AG04449 (cell line): ENCODE data around the gene CDC16.

Source experiments
- CTCF ChIA-PET: fragments of 350-600 bp; formaldehyde crosslinking; extraction: SDS; loops from one replicate; lab custom pipeline; 2021; ENCODE audit warnings: antibody characterized with exemption; lab: Yijun Ruan, JAX
- POLR2A ChIA-PET: fragments of 400-600, 350-600 bp; formaldehyde crosslinking; extraction: SDS; loops from one replicate; lab custom pipeline; 2020; ENCODE audit warnings: antibody characterized with exemption, inconsistent platforms; lab: Yijun Ruan, JAX
- DNase-seq: peaks from one replicate; pipeline ENCODE4 v3.0.0-alpha.2; 2010; ENCODE audit warnings: low read depth, low spot score
- H3K4me3 ChIP-seq: 2 replicates; pipeline ENCODE4 v1.5.1; 2011; ENCODE audit warnings: low read depth, mild to moderate bottlenecking, control low read depth, low read length
- CTCF ChIP-seq: IDR thresholded peaks from one replicate; pipeline ENCODE4 v1.5.1; 2011; ENCODE audit warnings: mild to moderate bottlenecking, moderate library complexity, low read length, control low read depth, inconsistent platforms; ENCODE audit not compliant: insufficient read depth; ENCODE audit errors: missing control alignments

CDC16 gene

DNA sequence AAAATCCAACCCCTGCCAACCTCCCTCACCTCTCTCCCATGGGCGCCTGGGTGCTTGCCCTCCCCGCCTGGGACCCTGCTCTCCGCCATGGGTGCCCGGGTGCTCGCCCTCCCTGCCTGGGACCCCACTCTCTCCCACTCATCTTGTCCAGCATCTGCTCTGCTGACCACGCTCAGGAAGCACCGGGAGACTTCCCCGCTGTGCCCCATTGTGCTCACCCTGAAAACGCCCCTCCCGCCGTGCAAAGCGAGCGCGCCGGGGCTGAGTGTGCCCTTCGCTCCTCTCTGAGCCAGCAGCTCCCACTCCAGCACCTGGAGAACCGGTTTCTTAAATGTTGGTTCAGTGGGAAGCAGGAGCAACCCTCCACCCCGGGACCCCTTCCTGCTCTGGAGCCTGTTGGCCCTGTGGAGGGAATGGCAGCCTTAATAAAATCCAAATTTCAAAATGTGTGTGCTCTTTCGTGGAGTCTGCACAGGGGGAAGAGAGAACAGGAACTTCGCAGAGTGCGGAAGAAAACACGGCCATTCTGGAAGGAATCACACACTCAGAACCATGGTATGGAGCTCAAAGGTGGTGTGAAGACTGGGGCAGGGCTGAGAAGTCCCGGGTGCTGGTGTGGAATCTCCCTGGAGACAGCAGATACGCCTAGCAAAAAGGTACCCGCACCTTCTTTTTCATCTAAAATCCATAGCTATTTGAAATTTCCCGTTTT lies 23.1 kb upstream of the CDC16 start:
- POLR2A ChIA-PET: no interaction called here
- DNase-seq: no peak
- H3K4me3 ChIP-seq: no peak overlapping the region
- TF ChIP-seq CTCF: no peak
- CTCF ChIA-PET: interaction anchor here (0.8 to 1.0 kb wide), 2 partner anchors 15 to 17 kb away, joined by 4 read pairs; no protein-coding TSS in a partner anchor

DNA sequence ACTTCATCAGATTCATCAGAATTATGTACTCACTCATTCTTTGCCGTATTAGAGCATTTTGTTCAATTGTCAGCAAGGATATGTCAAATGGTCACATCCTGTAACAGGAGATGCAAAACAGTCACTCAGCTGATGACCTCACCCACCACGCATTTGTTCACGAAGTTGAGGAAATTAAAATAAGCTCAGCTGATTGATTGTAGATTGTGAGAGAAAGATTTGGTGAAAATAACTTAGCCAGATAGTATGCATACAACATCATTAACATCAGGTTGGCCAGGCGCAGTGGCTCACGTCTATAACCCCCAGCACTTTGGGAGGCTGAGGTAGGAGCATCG lies 22.6 kb upstream of the CDC16 start:
- no peak for DNase-seq
- H3K4me3 ChIP-seq: no peak overlapping the region
- no peak for TF ChIP-seq CTCF
- ChIA-PET CTCF (interaction anchor here (0.8 to 1.0 kb wide), 2 partner anchors 14 to 16 kb away, joined by 4 read pairs; no protein-coding TSS in a partner anchor), POLR2A (no interaction called here)

- no peak for TF ChIP-seq CTCF
- CTCF ChIA-PET: interaction anchor here (1.0 to 2.0 kb wide), 3 partner anchors 11 to 14 kb away, joined by 3 to 5 read pairs (median 4); no protein-coding TSS in a partner anchor
- POLR2A ChIA-PET: no interaction called here
- DNase-seq: no peak
- no peak overlapping the region for H3K4me3 ChIP-seq
Measured at GRCh38 chr13:114213980-114214379, 20.7 kb upstream of the CDC16 start.

DNA sequence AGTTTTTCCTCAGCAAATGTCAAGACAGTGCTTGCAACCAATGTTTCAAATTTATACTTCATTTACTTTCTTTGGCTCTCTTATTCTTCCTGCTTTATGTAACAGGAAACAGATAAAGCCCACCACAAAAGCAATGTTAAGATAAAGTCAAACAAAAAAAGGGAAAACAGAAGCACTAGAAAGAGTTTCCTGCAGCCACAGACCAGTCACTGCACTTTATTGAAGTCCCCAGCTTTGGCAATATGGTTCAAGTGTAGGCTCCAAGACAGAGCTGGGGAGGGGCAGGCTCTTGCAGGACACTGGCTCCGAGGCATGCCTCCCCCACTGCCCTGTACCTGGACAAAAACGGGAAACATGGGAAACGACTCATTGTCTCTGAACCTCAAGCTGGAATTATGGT lies 15.3 kb upstream of the CDC16 start:
- H3K4me3 ChIP-seq: no peak overlapping the region
- CTCF ChIA-PET: no interaction called here
- POLR2A ChIA-PET: no interaction called here
- TF ChIP-seq CTCF: no peak
- no peak for DNase-seq

GRCh38 chr13:114222461-114222968 lies 12.2 kb upstream of the CDC16 start:
- ChIA-PET POLR2A (no interaction called here), CTCF (interaction anchor here (1.0 to 1.4 kb wide), 3 partner anchors 274 to 401 kb away, joined by 3 to 5 read pairs (median 4); no protein-coding TSS in a partner anchor)

More at GRCh38 chr13:114222461-114222968, 12.2 kb upstream of the CDC16 start:
- TF ChIP-seq CTCF: no peak
- no peak overlapping the region for H3K4me3 ChIP-seq
- no peak for DNase-seq
